ENCODE results near the gene SORL1. TPM values are rescaled to one million over a fixed set of nuclear protein-coding genes. Genes with fewer than 3 reads are reported as not detected.

Gene SORL1
- total RNA-seq, 2 experiments from 2014 or later: 228 to 411 TPM

- H3K4me3 ChIP-seq (ENCODE audit: low read depth, low read length, poor library complexity, severe bottlenecking): no peak overlapping the region
- ChIA-PET CTCF (ENCODE audit: unreplicated experiment) (no interaction called here), POLR2A (interaction anchor here (0.7 kb wide), 1 partner anchor 55 kb away, joined by 3 read pairs; no protein-coding TSS in a partner anchor)
- no peaks in the 10 kb centered on the region for H3K79me2 ChIP-seq (ENCODE audit: insufficient read depth, low read depth, low read length)
- TF ChIP-seq, protein P1, sequence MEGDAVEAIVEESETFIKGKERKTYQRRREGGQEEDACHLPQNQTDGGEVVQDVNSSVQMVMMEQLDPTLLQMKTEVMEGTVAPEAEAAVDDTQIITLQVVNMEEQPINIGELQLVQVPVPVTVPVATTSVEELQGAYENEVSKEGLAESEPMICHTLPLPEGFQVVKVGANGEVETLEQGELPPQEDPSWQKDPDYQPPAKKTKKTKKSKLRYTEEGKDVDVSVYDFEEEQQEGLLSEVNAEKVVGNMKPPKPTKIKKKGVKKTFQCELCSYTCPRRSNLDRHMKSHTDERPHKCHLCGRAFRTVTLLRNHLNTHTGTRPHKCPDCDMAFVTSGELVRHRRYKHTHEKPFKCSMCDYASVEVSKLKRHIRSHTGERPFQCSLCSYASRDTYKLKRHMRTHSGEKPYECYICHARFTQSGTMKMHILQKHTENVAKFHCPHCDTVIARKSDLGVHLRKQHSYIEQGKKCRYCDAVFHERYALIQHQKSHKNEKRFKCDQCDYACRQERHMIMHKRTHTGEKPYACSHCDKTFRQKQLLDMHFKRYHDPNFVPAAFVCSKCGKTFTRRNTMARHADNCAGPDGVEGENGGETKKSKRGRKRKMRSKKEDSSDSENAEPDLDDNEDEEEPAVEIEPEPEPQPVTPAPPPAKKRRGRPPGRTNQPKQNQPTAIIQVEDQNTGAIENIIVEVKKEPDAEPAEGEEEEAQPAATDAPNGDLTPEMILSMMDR (conservative IDR thresholded peaks at IDR 0.05; ENCODE audit: low read length): no peak
- TF ChIP-seq EZH2phosphoT487 (IDR thresholded peaks at IDR 0.05; ENCODE audit: borderline replicate concordance, low read depth, low read length): no peak
- no peak overlapping the region for H3K4me2 ChIP-seq (ENCODE audit: low read length)
- no peak for DNase-seq (ENCODE audit: low spot score)
- no peak overlapping the region for H2AFZ ChIP-seq (ENCODE audit: low read length)
- H3K9me2 ChIP-seq (ENCODE audit: insufficient read depth, low read length): no peaks in the 10 kb centered on the region
- BruUV-seq (replicated peaks): no TSS peak
- H3K27ac ChIP-seq (ENCODE audit: low read depth, low read length, poor library complexity, severe bottlenecking): no peak overlapping the region
- no peaks in the 10 kb centered on the region for H3K4me1 ChIP-seq (ENCODE audit: insufficient read depth, low read length, poor library complexity, severe bottlenecking)
- H4K20me1 ChIP-seq (ENCODE audit: insufficient read depth, low read length): no peaks in the 10 kb centered on the region
- no peaks in the 10 kb centered on the region for H3K36me3 ChIP-seq (ENCODE audit: insufficient read depth, low read length)
- H3K9me3 ChIP-seq (ENCODE audit: low read length): no peaks in the 10 kb centered on the region
- intact Hi-C loops (cut with micrococcal nuclease; ENCODE audit: unreplicated experiment): no loop called here
Observed at GRCh38 chr11:121643479-121644186, 191.5 kb downstream of the SORL1 start.

DNA sequence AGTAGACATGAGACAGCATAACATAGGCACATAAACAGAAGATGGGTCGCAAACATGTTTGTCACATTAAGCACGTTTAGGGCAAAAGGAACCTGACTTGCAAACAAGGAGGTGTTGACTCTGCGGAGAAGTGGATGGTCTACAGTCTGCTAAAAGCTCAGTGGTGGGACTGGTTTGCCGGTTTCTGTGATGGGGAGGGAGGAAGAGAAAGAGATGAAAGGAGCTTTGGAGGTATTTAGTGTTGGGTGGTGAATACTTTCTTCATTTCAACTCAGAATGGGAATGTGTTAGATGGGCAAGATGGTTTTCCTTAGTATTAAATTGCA lies 192.0 kb downstream of the SORL1 start:
- Histone ChIP-seq H2AFZ (ENCODE audit: low read length) (no peak overlapping the region), H3K4me1 (ENCODE audit: insufficient read depth, low read length, poor library complexity, severe bottlenecking) (no peaks in the 10 kb centered on the region), H3K4me3 (ENCODE audit: low read depth, low read length, poor library complexity, severe bottlenecking) (no peak overlapping the region), H3K4me2 (ENCODE audit: low read length) (no peak overlapping the region), H3K36me3 (ENCODE audit: insufficient read depth, low read length) (no peaks in the 10 kb centered on the region), H3K9me3 (ENCODE audit: low read length) (no peaks in the 10 kb centered on the region), H3K9me2 (ENCODE audit: insufficient read depth, low read length) (no peaks in the 10 kb centered on the region), H3K27ac (ENCODE audit: low read depth, low read length, poor library complexity, severe bottlenecking) (no peak overlapping the region), H3K79me2 (ENCODE audit: insufficient read depth, low read depth, low read length) (no peaks in the 10 kb centered on the region), H4K20me1 (ENCODE audit: insufficient read depth, low read length) (no peaks in the 10 kb centered on the region)
- no peak for DNase-seq (ENCODE audit: low spot score)
- POLR2A ChIA-PET: interaction anchor here (0.7 kb wide), 1 partner anchor 54 kb away, joined by 3 read pairs; no protein-coding TSS in a partner anchor
- CTCF ChIA-PET (ENCODE audit: unreplicated experiment): interaction anchor here (1.5 kb wide), 1 partner anchor 11 kb away, joined by 4 read pairs; no protein-coding TSS in a partner anchor
- intact Hi-C loops (cut with micrococcal nuclease; ENCODE audit: unreplicated experiment): no loop called here
- no TSS peak for BruUV-seq (replicated peaks)
- TF ChIP-seq EZH2phosphoT487 (IDR thresholded peaks at IDR 0.05; ENCODE audit: borderline replicate concordance, low read depth, low read length): no peak
- TF ChIP-seq, protein P1 (conservative IDR thresholded peaks at IDR 0.05; ENCODE audit: low read length): no peak

DNA sequence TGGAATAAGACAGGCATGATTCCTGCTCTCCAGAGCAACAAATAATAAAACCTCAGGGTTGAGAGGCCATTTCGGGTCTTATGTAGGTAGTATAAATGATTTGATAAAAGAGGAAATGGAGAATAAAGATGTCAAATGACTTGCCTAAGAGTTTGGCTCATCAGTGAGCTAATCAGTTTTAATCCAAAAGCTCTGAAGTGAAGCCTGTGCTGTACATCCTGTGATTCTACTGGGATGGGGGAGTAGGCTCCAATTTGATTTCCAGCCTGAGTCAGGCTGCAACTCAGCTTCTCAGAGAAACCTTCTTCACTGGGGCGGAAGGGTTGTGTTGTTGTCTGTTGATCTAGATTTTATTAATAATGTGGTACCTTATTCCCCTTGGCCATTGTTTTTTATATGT lies 192.9 kb downstream of the SORL1 start:
- POLR2A ChIA-PET: interaction anchor here (0.6 to 1.5 kb wide), 3 partner anchors 10 to 662 kb away, joined by 3 to 7 read pairs (median 4); no protein-coding TSS in a partner anchor
- TF ChIP-seq, protein P1 (conservative IDR thresholded peaks at IDR 0.05; ENCODE audit: low read length): no peak
- no peak for TF ChIP-seq EZH2phosphoT487 (IDR thresholded peaks at IDR 0.05; ENCODE audit: borderline replicate concordance, low read depth, low read length)
- intact Hi-C loops (cut with micrococcal nuclease; ENCODE audit: unreplicated experiment): no loop called here
- Histone ChIP-seq H3K9me2 (ENCODE audit: insufficient read depth, low read length) (no peaks in the 10 kb centered on the region), H3K9me3 (ENCODE audit: low read length) (no peaks in the 10 kb centered on the region), H3K36me3 (ENCODE audit: insufficient read depth, low read length) (no peaks in the 10 kb centered on the region), H4K20me1 (ENCODE audit: insufficient read depth, low read length) (no peaks in the 10 kb centered on the region), H2AFZ (ENCODE audit: low read length) (no peak overlapping the region), H3K79me2 (ENCODE audit: insufficient read depth, low read depth, low read length) (no peaks in the 10 kb centered on the region), H3K4me1 (ENCODE audit: insufficient read depth, low read length, poor library complexity, severe bottlenecking) (no peaks in the 10 kb centered on the region), H3K4me2 (ENCODE audit: low read length) (no peak overlapping the region), H3K4me3 (ENCODE audit: low read depth, low read length, poor library complexity, severe bottlenecking) (no peak overlapping the region), H3K27ac (ENCODE audit: low read depth, low read length, poor library complexity, severe bottlenecking) (no peak overlapping the region)
- no TSS peak for BruUV-seq (replicated peaks)
- DNase-seq (ENCODE audit: low spot score): no peak
- CTCF ChIA-PET (ENCODE audit: unreplicated experiment): interaction anchor here (1.5 kb wide), 1 partner anchor 10 kb away, joined by 4 read pairs; no protein-coding TSS in a partner anchor

All from OCI-LY7 (cell line).